ENCODE results near the gene MRFAP1. TPM values are rescaled to one million over a fixed set of nuclear protein-coding genes. Genes with fewer than 3 reads are reported as not detected.

MRFAP1 gene
- total and polyA plus RNA-seq, 10 of the 15 experiments (the other 5 are each of a cell fraction or from before 2014, with no cell fraction given): 18.7 to 105 (median 80.8) TPM

DNA sequence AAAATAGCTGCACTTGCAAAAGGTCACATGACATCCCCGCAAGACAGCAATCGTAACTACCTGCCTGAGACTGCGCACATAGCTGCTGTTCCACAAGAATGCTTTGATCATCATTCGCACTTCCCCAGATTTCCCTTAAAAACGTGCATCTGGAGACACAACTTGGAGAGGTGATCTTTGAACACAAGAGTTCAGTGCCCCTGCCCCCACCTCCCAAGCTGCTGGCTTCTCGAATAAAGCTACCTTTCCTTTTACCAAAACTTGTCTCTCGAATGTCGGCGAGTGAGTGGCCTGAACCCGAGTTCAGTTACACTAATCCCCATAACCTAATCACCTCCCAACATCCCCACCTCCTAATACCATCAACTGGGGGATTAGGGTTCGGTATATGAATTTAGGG lies 14.4 kb upstream of the MRFAP1 start:
- no peak overlapping the region for H3K4me2 ChIP-seq (ENCODE audit: control insufficient read depth, insufficient read depth)
- no peaks in the 10 kb centered on the region for H4K20me1 ChIP-seq (ENCODE audit: control insufficient read depth, insufficient read depth)
- H3K9me3 ChIP-seq (replicated peaks; ENCODE audit: control insufficient read depth, insufficient read depth, low read length): no peaks in the 10 kb centered on the region
- CTCF ChIA-PET: no interaction called here
- RAD21 ChIA-PET (ENCODE audit: unreplicated experiment): no interaction called here
- BruUV-seq (replicated peaks): no TSS peak
- H3K9ac ChIP-seq (ENCODE audit: control insufficient read depth, insufficient read depth, low read length): no peak overlapping the region
- H3K36me3 ChIP-seq (ENCODE audit: control insufficient read depth in 2 of 2, insufficient read depth in 2 of 2, low read length in 1 of 2): no peaks in the 10 kb centered on the region
- no peak for TF ChIP-seq ZNF24 (IDR thresholded peaks at IDR 0.05)
- no peak for TF ChIP-seq EGR1 (IDR thresholded peaks at IDR 0.05; ENCODE audit: borderline replicate concordance in 1 of 2, low read depth in 2 of 2, low read length in 2 of 2)
- no peak for TF ChIP-seq CEBPB (IDR thresholded peaks at IDR 0.05; ENCODE audit: borderline replicate concordance in 1 of 2, low read depth in 2 of 2, low read length in 2 of 2)
- TF ChIP-seq SRF (IDR thresholded peaks at IDR 0.05; ENCODE audit: low read depth in 2 of 2, low read length in 2 of 2): no peak
- no peak for TF ChIP-seq CBFB (IDR thresholded peaks at IDR 0.05; ENCODE audit: low read depth)
- no peak for TF ChIP-seq NBN (IDR thresholded peaks at IDR 0.05)
- intact Hi-C loops (cut with micrococcal nuclease; ENCODE audit: unreplicated experiment): no loop called here
- DNase-seq (ENCODE audit: low read depth, low spot score): no peak
- no peaks in the 10 kb centered on the region for H3K4me1 ChIP-seq (ENCODE audit: control insufficient read depth, insufficient read depth, low read length)
- in situ Hi-C loops (cut with MboI): no loop called here
- no peaks in the 10 kb centered on the region; a peak in 1 of 4 replicates for H3K27me3 ChIP-seq (replicated peaks in 1 of 2; ENCODE audit: control insufficient read depth in 2 of 2, insufficient read depth in 2 of 2, low read length in 1 of 2)
- H3K4me3 ChIP-seq: no peak overlapping the region
- SMC1A ChIA-PET (ENCODE audit: uncharacterized antibody, unreplicated experiment): no interaction called here
- no peak overlapping the region for H2AFZ ChIP-seq (ENCODE audit: control insufficient read depth, low read depth, low read length)
- WGBS (ENCODE audit: insufficient coverage, insufficient replicate concordance, low lambda C conversion rate, missing lambda C conversion rate): 76% methylated on average over 11 of the region's 11 CpGs
- H3K79me2 ChIP-seq (ENCODE audit: control insufficient read depth, insufficient read depth, low read length): no peaks in the 10 kb centered on the region
- POLR2A ChIA-PET: interaction anchor here (0.6 kb wide), 1 partner anchor 354 kb away, joined by 4 read pairs; no protein-coding TSS in a partner anchor
- no peak overlapping the region for H3K27ac ChIP-seq (ENCODE audit: control insufficient read depth, insufficient read depth)
- FAIRE-seq: no peak
- no peak for ATAC-seq

- BruUV-seq (replicated peaks): no TSS peak
- H3K27me3 ChIP-seq (replicated peaks in 1 of 2; ENCODE audit: control insufficient read depth in 2 of 2, insufficient read depth in 2 of 2, low read length in 1 of 2): no peaks in the 10 kb centered on the region; a peak in 1 of 4 replicates
- POLR2A ChIA-PET: no interaction called here
- TF ChIP-seq IKZF1 (conservative IDR thresholded peaks at IDR 0.05) (no peak), ATF3 (IDR thresholded peaks at IDR 0.05; ENCODE audit: borderline replicate concordance, extremely low read depth, low read depth, low read length) (no peak), BHLHE40 (IDR thresholded peaks at IDR 0.05; ENCODE audit: borderline replicate concordance in 1 of 2, low read depth in 2 of 2, low read length in 1 of 2) (no peak), USF2 (IDR thresholded peaks at IDR 0.05; ENCODE audit: borderline replicate concordance, low read depth, low read length) (no peak), E2F8 (IDR thresholded peaks at IDR 0.05; ENCODE audit: low read depth, partially characterized antibody) (no peak), POLR2AphosphoS5 (IDR thresholded peaks at IDR 0.05; ENCODE audit: low read length) (no peak), SMAD5 (IDR thresholded peaks at IDR 0.05; ENCODE audit: low read depth) (no peak)
These were observed 12.7 kb upstream of the MRFAP1 start for GRCh38 chr4:6627832-6628231.

More at GRCh38 chr4:6627832-6628231, 12.7 kb upstream of the MRFAP1 start:
- ChIA-PET SMC1A (ENCODE audit: uncharacterized antibody, unreplicated experiment) (no interaction called here), RAD21 (ENCODE audit: unreplicated experiment) (no interaction called here), CTCF (no interaction called here)
- in situ Hi-C loops (cut with MboI) (no loop called here), intact Hi-C loops (cut with micrococcal nuclease; ENCODE audit: unreplicated experiment) (no loop called here)
- Histone ChIP-seq H3K9me3 (replicated peaks; ENCODE audit: control insufficient read depth, insufficient read depth, low read length) (no peaks in the 10 kb centered on the region), H3K9ac (ENCODE audit: control insufficient read depth, insufficient read depth, low read length) (no peak overlapping the region), H3K36me3 (ENCODE audit: control insufficient read depth in 2 of 2, insufficient read depth in 2 of 2, low read length in 1 of 2) (no peaks in the 10 kb centered on the region), H3K4me2 (ENCODE audit: control insufficient read depth, insufficient read depth) (no peak overlapping the region), H4K20me1 (ENCODE audit: control insufficient read depth, insufficient read depth) (no peaks in the 10 kb centered on the region), H3K4me3 (no peak overlapping the region), H3K27ac (ENCODE audit: control insufficient read depth, insufficient read depth) (no peak overlapping the region), H3K79me2 (ENCODE audit: control insufficient read depth, insufficient read depth, low read length) (no peaks in the 10 kb centered on the region), H3K4me1 (ENCODE audit: control insufficient read depth, insufficient read depth, low read length) (no peaks in the 10 kb centered on the region), H2AFZ (ENCODE audit: control insufficient read depth, low read depth, low read length) (no peak overlapping the region)
- no peak for FAIRE-seq
- WGBS (ENCODE audit: insufficient coverage, insufficient replicate concordance, low lambda C conversion rate, missing lambda C conversion rate): 67% methylated on average over 3 of the region's 3 CpGs
- DNase-seq (ENCODE audit: low read depth, low spot score): no peak
- no peak for ATAC-seq

Measured in GM12878 (cell line).